ENCODE data around the gene PYDC2. TPM values are rescaled to one million over a fixed set of nuclear protein-coding genes. Genes with fewer than 3 reads are reported as not detected.

The PYDC2 gene
- total and polyA plus RNA-seq, 2 of the 8 experiments (the other 6 are each of a cell fraction or from before 2014, with no cell fraction given) = not detected

DNA sequence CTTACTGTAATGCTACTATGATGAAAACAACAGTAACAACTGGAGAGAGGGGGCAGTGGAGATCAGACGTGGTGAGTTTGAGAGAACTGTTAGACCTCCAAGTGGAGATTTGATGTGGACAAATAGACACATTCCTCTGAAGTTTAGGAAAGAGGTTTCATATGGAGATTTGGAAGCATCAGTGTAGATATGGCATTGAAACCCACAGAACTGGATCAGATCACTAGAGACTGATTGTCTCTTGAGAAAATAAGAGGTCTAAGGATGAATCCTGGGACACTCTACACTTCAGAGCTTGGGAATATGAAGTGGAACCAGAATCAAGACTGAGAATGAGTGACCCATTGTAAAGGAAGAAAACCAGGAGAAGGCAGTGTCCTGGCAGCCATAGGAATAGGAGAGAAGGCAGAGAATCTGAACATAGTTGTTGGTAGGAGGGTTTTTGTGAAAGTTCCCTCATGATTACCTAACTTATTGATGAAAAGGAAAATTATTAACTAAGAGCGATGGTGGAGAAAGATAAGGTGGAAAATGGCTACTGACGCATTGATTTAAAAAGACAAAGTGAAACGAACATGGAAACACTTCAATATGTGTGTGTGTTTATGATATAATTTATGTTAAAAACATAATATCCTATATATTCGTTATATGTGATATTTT is 29.7 kb upstream of the PYDC2 start:
- Histone ChIP-seq H3K9me3 (ENCODE audit: insufficient read depth in 2 of 2, low read depth in 1 of 2, low read length in 1 of 2) (peaks cover 0 to 3% of the 10 kb centered on the region in 2 experiments; a peak in 1 of 4 replicates), H2AK5ac (ENCODE audit: low read depth, low read length) (no peak overlapping the region), H3K14ac (ENCODE audit: insufficient read length) (no peak overlapping the region), H2BK15ac (ENCODE audit: low read length) (no peak overlapping the region), H3K27me3 (replicated peaks in 1 of 4; ENCODE audit: control insufficient read depth in 3 of 4, extremely low read depth in 1 of 4, insufficient read depth in 3 of 4, low read length in 3 of 4) (no peaks in the 10 kb centered on the region), H3K4me2 (ENCODE audit: insufficient read depth in 1 of 2, low read depth in 2 of 2, low read length in 2 of 2) (no peak overlapping the region), H4K20me1 (replicated peaks in 1 of 2; ENCODE audit: control insufficient read depth in 1 of 2, insufficient read depth in 2 of 2, low read length in 2 of 2) (no peaks in the 10 kb centered on the region), H3K18ac (ENCODE audit: extremely low read depth, low read length) (no peak overlapping the region), H2BK12ac (ENCODE audit: low read depth, low read length) (no peak overlapping the region), H3K4me1 (replicated peaks in 1 of 4; ENCODE audit: control insufficient read depth in 3 of 4, insufficient read depth in 4 of 4, low read length in 3 of 4) (no peaks in the 10 kb centered on the region), H3K36me3 (ENCODE audit: control insufficient read depth in 2 of 4, insufficient read depth in 4 of 4, low read length in 3 of 4) (no peaks in the 10 kb centered on the region), H3K23ac (ENCODE audit: insufficient read length) (no peak overlapping the region), H2BK20ac (ENCODE audit: low read length) (no peak overlapping the region), H4K91ac (replicated peaks; ENCODE audit: insufficient read length, low read length) (no peak overlapping the region), H3K4ac (replicated peaks; ENCODE audit: insufficient read length, low read depth, low read length) (no peak overlapping the region), H3K4me3 (ENCODE audit: extremely low read depth in 1 of 4, insufficient read depth in 2 of 4, low read depth in 3 of 4, low read length in 4 of 4) (no peak overlapping the region), H3K23me2 (ENCODE audit: low read depth, low read length) (no peaks in the 10 kb centered on the region), H4K8ac (ENCODE audit: extremely low read depth, insufficient read depth, low read length) (no peak overlapping the region), H2AFZ (ENCODE audit: low read length) (no peak overlapping the region), H2BK5ac (ENCODE audit: low read depth, low read length) (no peak overlapping the region), H3K79me1 (ENCODE audit: low read depth, low read length) (no peaks in the 10 kb centered on the region), H3K56ac (replicated peaks; ENCODE audit: insufficient read length, low read depth, low read length) (no peak overlapping the region), H2BK120ac (replicated peaks; ENCODE audit: low read depth, low read length) (no peak overlapping the region), H3K79me2 (ENCODE audit: control insufficient read depth in 1 of 2, insufficient read depth in 2 of 2, low read length in 2 of 2) (no peaks in the 10 kb centered on the region), H3K9ac (replicated peaks in 1 of 4; ENCODE audit: extremely low read depth in 1 of 4, low read depth in 3 of 4, low read length in 3 of 4) (no peak overlapping the region), H4K5ac (ENCODE audit: insufficient read length, low read depth, low read length) (no peak overlapping the region), H3K27ac (ENCODE audit: low read depth, low read length) (no peak overlapping the region)
- FAIRE-seq (no peak), DNase-seq (ENCODE audit: low read depth in 1 of 2, low spot score in 2 of 2) (no peak)
- TF ChIP-seq FOSL1 (IDR thresholded peaks at IDR 0.05; ENCODE audit: insufficient read depth, low read depth, low read length) = no peak
- TF ChIP-seq BACH1 (IDR thresholded peaks at IDR 0.05; ENCODE audit: low read length) = no peak
- TF ChIP-seq SIX5 (IDR thresholded peaks at IDR 0.05; ENCODE audit: low read depth, low read length) = no peak
- no peak for TF ChIP-seq PHF8 (conservative IDR thresholded peaks at IDR 0.05; ENCODE audit: low read depth, low read length)
- no peak for TF ChIP-seq RNF2 (IDR thresholded peaks at IDR 0.05; ENCODE audit: borderline replicate concordance, low read depth, low read length, missing control alignments, poor library complexity, severe bottlenecking)
- no peak for TF ChIP-seq CHD2 (IDR thresholded peaks at IDR 0.05; ENCODE audit: low read length)
- no peak for TF ChIP-seq POU5F1 (IDR thresholded peaks at IDR 0.05; ENCODE audit: low read depth, low read length)
- TF ChIP-seq TAF1 (IDR thresholded peaks at IDR 0.05; ENCODE audit: low read depth, low read length) = no peak
- no peak for TF ChIP-seq CHD1 (IDR thresholded peaks at IDR 0.05; ENCODE audit: low read depth, low read length)
- TF ChIP-seq RFX5 (IDR thresholded peaks at IDR 0.05; ENCODE audit: borderline replicate concordance, low read depth, low read length) = no peak
- no peak for TF ChIP-seq TCF12 (IDR thresholded peaks at IDR 0.05; ENCODE audit: low read depth, low read length)
- no peak for TF ChIP-seq BCL11A (IDR thresholded peaks at IDR 0.05; ENCODE audit: low read depth in 2 of 2, low read length in 2 of 2)
- no peak for TF ChIP-seq SRF (IDR thresholded peaks at IDR 0.05; ENCODE audit: low read depth, low read length)
- TF ChIP-seq POLR2AphosphoS5 (IDR thresholded peaks at IDR 0.05; ENCODE audit: low read depth, low read length) = no peak
- TF ChIP-seq BRCA1 (IDR thresholded peaks at IDR 0.05; ENCODE audit: low read depth, low read length) = no peak
- ChIA-PET CTCF (ENCODE audit: partially characterized antibody) (interaction anchor here (0.7 to 1.0 kb wide), 2 partner anchors 13 to 1014 kb away, joined by 3 to 5 read pairs; no protein-coding TSS in a partner anchor), POLR2A (ENCODE audit: partially characterized antibody) (no interaction called here)
- 84% methylated on average over 5 of the region's 5 CpGs; no CpG with 5 or more reads in 1 of the 2 experiments for WGBS, 2 experiments (ENCODE audit: extremely low coverage in 1 of 2, insufficient coverage in 1 of 2, insufficient read length in 1 of 2, insufficient replicate concordance in 2 of 2, low coverage in 1 of 2, low lambda C conversion rate in 2 of 2, missing lambda C conversion rate in 1 of 2)

All from H1 (cell line).